ENCODE data around the gene YEATS2. TPM values are rescaled to one million over a fixed set of nuclear protein-coding genes. Genes with fewer than 3 reads are reported as not detected.
A peak's percentile ranks its signal among the peaks of the same experiment; 100 is the strongest.

YEATS2 gene
- total RNA-seq, 6 donors from 2014 or later = 23.9 to 65.0 (median 41.2) TPM

DNA sequence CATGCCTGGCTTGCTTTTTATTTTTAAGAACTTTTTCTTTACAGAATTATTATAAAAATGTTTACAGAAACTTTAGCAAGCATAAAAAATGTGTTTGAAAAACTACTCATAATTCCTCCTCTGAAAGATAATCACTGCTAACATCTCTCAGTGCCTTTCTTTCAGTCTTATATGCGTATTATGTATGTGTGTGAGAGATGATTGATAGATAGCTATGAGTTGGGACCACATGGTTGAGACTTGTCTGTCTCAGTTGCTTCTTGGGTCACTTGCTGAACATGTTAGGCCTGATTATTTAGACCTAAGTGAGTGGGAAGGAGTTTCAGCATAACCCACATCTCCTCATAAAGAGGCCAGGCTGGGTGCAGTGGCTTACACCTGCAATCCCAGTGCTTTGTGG is 116.6 kb downstream of the YEATS2 start:
- Histone ChIP-seq H3K27me3 (no peaks in the 10 kb centered on the region), H3K4me1 (no peaks in the 10 kb centered on the region), H3K4me3 (no peak overlapping the region), H3K27ac (no peak overlapping the region), H3K36me3 (peaks cover 14 to 50% (median 26%) of the 10 kb centered on the region in 4 donors), H3K9me3 (no peaks in the 10 kb centered on the region)
- DNase-seq (no peak), ATAC-seq (ENCODE audit: low FRiP score in 2 of 2) (no peak)
- WGBS, 2 donors = 52 to 100% methylated on average over 1 of the region's 1 CpG
- TF ChIP-seq POLR2AphosphoS5 (IDR thresholded peaks at IDR 0.05) (no peak), POLR2A (IDR thresholded peaks at IDR 0.05) (no peak), EP300 (IDR thresholded peaks at IDR 0.05) (no peak)
- TF ChIP-seq, protein P1, sequence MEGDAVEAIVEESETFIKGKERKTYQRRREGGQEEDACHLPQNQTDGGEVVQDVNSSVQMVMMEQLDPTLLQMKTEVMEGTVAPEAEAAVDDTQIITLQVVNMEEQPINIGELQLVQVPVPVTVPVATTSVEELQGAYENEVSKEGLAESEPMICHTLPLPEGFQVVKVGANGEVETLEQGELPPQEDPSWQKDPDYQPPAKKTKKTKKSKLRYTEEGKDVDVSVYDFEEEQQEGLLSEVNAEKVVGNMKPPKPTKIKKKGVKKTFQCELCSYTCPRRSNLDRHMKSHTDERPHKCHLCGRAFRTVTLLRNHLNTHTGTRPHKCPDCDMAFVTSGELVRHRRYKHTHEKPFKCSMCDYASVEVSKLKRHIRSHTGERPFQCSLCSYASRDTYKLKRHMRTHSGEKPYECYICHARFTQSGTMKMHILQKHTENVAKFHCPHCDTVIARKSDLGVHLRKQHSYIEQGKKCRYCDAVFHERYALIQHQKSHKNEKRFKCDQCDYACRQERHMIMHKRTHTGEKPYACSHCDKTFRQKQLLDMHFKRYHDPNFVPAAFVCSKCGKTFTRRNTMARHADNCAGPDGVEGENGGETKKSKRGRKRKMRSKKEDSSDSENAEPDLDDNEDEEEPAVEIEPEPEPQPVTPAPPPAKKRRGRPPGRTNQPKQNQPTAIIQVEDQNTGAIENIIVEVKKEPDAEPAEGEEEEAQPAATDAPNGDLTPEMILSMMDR (IDR thresholded peaks at IDR 0.05) = no peak

DNA sequence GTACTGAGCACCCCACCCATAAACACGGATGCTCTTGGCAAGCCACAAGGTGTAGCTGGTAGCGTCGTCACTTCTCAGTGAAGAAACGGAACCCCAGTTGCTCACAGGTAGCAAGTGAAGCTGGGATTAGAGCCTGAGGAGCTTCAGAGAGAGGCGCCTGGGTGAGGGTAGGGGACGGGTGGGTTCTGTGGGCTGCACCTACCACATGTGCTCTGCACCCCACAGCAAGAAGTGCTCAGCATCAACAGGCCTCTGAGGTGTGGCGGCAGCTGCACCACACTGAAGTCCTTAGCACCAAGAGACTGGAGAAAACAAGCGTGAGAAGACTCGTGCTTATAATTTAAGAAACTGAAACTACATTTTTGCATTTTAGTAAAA is 118.0 kb downstream of the YEATS2 start:
- Histone ChIP-seq H3K27me3 (no peaks in the 10 kb centered on the region), H3K4me3 (no peak overlapping the region), H3K36me3 (peaks cover 8 to 37% (median 17%) of the 10 kb centered on the region in 4 donors), H3K4me1 (no peaks in the 10 kb centered on the region), H3K27ac (no peak overlapping the region), H3K9me3 (no peaks in the 10 kb centered on the region)
- ATAC-seq (ENCODE audit: low FRiP score in 2 of 2) (no peak), DNase-seq (no peak)
- WGBS, 2 donors = 72 to 76% methylated on average over 8 to 9 of the region's 9 CpGs
- TF ChIP-seq, protein P1 (IDR thresholded peaks at IDR 0.05) = no peak
- no peak for TF ChIP-seq POLR2AphosphoS5 (IDR thresholded peaks at IDR 0.05)
- TF ChIP-seq EP300 (IDR thresholded peaks at IDR 0.05) = no peak
- no peak for TF ChIP-seq POLR2A (IDR thresholded peaks at IDR 0.05)

DNA sequence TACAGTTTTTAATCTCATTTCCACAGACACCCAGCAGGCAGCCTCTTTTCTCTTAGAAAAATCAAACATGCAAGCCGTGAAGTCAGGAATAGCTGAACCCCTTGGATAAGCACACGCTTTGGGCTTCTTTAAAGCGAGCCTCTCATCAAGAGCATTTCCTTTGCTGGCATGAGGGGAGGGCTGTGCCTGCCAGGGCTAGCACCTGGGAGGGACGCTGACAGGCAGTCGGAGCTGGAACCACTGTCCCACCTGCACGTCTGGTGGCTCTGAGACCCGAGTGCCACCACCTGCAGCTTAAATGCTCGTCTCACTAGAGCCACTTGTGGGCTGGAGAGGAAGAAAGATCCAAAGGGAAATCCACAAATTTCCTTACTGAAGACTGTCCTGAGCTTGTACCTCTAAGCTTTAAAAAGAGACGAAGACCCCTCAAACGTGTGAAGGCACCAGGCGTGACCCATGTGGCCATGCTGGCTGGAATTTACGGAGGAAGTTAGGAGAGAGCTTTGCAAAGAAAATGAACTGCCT is 118.4 kb downstream of the YEATS2 start:
- Histone ChIP-seq H3K4me1 (no peaks in the 10 kb centered on the region), H3K9me3 (no peaks in the 10 kb centered on the region), H3K27me3 (no peaks in the 10 kb centered on the region), H3K4me3 (no peak overlapping the region), H3K36me3 (peaks cover 6 to 32% (median 12%) of the 10 kb centered on the region in 4 donors), H3K27ac (no peak overlapping the region)
- no peak for DNase-seq
- no peak for TF ChIP-seq EP300 (IDR thresholded peaks at IDR 0.05)
- no peak for TF ChIP-seq POLR2AphosphoS5 (IDR thresholded peaks at IDR 0.05)
- TF ChIP-seq POLR2A (IDR thresholded peaks at IDR 0.05) = no peak
- TF ChIP-seq, protein P1 (IDR thresholded peaks at IDR 0.05) = no peak
- WGBS, 2 donors = 81 to 84% methylated on average over 10 to 12 of the region's 12 CpGs
- no peak for ATAC-seq (ENCODE audit: low FRiP score in 2 of 2)

DNA sequence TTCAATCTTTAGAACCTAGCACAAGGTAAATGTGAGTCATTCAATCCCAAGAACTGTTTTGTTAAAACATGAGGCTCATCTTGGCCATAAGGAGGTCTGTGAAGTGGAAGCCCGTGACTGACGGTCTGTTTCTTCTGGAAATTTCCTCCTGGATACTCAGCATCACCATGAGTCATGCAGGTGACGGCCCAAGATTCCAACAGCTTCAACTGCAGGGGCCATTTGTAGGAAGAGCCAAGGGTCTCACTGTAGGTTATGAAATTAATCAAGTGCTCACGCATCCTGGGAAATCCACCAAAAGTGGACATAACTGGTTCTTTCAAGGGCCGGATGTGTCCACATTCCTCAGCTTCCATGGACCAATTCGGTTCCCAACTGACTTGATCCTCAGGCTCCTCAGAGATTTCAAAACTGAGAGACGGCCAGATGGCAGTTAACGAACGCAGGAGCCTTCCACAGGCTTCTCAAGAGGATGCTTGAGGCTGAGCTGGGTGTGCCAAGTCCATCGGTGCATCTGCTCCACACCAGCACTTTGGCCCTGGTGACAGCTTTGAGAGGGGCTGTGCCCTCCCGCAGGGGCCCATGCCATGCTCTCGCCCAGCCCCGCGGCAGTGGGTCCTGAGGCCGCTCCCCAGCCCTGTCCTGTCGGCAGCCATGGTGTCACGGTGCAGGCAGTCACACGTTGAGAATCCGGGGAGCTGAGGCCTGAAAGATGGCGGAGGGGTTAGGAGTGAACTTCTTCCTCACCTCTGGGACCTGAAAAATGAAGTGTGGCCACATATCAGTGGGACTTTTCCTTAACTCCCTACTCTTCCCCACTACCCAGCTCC is 119.3 kb downstream of the YEATS2 start:
- H3K4me3 ChIP-seq = no peak overlapping the region
- TF ChIP-seq, protein P1 (IDR thresholded peaks at IDR 0.05) = no peak
- TF ChIP-seq POLR2A (IDR thresholded peaks at IDR 0.05) (no peak), EP300 (IDR thresholded peaks at IDR 0.05) (no peak), POLR2AphosphoS5 (IDR thresholded peaks at IDR 0.05) (no peak)
- 84 to 86% methylated on average over 19 to 20 of the region's 20 CpGs for WGBS, 2 donors
- no peaks in the 10 kb centered on the region for H3K9me3 ChIP-seq
- peaks cover 0 to 24% (median 5%) of the 10 kb centered on the region in 4 donors for H3K36me3 ChIP-seq
- no peak for ATAC-seq (ENCODE audit: low FRiP score in 2 of 2)
- no peaks in the 10 kb centered on the region for H3K27me3 ChIP-seq
- peak in 1 of 2 donors; percentile 75 for DNase-seq
- no peaks in the 10 kb centered on the region for H3K4me1 ChIP-seq
- no peak overlapping the region for H3K27ac ChIP-seq
